NK-92 treated with Interleukin-12 subunit alpha and Interleukin-12 subunit beta, amount 100 ng/mL, for 24 hours (cell line): ENCODE measurements around the gene PRRT1.
"Not testable (repeated sequence)": the region's sequence is repeated elsewhere in the genome, so short reads cannot be mapped to it uniquely, and the experiment has no call there.

Experiments used
- DNase-seq: peaks from one replicate; lab custom pipeline; 2025; lab: John Stamatoyannopoulos, UW

Gene PRRT1

DNA sequence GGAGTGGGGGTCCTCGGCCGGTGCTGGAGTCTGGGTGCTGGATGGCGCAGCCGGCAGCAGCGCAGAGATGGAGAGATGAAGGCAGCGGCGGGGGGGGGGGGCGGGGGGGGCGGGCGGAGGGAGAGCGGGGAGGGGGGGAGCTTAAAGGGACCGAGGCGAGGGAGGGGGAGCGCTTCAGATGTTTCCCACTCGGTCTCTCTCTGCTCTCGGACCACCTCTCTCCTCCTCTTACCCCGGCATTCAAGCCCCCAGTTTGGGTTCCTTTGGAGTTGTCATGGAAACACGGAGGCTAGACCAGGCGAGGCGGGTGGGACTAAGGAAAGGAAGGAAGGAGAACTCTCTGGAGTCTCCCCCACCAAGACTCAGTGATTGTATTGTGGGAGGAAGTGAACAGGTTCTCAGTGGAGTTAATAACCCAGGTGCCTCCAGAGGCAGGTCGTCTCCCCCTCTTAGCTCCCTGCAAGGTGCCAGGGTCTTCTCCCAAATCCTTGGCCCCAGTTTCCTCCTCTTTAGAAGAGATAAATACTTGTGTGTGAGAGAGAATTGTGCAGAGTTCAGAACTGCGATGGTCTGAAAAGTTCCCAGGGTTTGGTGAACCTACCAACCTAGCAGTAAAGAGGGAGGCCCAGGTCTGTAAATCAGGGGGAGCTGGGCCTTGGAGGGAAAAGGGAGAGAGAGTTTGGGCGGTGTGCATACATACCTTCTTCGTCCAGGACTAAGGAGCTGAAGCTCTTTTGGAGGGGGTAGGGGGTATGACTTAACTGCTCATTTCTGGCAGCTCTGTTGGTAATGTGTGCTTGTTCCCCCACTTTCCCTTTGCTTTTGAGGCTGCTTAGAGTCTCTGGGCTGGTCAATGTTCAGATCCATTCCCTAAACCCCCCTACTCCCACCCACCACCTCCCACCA is at the start of gene PRRT1:
Gene PRRT1, minus strand, starts transcription at position 77 of the 906 bp plus-strand sequence. CDS start 112 bp downstream, outside the sequence.
- no peak for DNase-seq

DNA sequence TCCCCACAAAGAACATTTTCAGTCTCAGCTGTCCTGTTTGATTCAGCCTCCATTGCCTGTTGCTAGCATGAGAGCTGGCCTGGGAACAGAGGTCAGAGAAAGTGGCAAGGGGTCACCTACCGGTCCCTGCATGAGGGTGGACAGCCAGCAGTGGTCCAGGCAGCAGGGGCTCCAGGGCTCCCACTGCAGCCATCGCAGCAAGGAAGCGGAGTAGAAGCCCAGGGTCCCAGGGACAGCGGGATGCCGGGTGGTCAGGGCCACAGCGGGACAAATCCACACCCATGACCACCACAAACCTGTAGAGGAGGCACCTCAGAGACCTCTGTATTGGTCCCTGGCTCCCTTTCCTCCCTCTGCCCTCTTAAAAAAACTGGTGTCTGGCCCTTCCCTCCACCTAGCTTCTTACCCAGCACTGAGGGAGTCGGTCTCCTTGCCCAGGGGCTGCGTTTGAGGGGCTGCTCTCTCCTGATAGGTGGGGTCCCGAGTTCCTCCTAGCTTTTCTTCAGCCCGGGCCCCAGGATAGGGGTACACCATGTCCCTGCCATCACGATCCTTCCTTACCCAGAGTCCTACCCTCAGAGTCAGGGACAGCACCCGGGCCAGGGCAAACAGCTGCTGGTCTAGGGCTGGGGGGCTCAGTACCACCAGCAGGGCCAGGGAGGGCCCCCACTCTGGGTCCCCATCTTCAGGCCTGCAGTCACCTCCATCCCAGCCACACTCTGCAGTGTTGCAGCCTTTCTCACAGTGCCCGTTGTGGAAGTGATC is 49.2 kb upstream of the PRRT1 start:
- DNase-seq: no peak

DNA sequence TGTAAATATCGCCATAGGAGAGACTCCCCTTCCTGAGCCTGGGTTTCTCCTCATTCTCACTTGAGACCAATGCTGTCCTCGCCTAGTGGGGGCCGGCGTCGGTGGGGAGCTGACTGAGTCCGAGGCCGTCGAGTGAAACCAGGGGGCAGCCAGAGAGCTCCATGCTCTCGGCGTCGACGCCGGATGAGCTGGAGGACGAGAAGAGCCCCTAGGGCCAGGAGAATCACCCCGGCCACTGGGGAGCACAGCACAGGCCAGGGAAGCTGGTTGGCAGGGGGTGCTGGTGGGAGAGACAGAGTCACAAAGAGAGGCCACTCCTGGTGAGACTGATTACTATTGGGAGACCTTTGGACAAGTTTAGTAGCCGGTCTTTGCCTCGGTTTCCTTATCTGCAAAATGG is 47.1 kb upstream of the PRRT1 start:
- no peak for DNase-seq

DNA sequence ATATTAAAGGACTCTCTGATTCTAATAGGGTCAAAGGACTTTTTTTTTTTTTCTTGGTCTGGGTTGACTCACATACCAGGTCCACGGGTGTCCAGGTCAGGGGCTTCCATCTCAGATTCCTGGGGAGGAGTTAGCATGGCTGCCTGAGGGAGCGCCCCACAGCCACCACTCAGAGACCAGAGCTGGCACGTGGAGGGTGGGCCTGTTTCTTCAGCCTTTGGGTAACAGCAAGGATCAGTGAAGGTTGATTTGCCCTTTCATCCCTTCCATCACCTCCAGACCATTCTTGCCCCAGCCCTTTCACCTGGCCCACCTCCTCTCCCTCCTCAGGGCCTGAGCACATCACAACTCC is 46.6 kb upstream of the PRRT1 start:
- DNase-seq: no peak

DNA sequence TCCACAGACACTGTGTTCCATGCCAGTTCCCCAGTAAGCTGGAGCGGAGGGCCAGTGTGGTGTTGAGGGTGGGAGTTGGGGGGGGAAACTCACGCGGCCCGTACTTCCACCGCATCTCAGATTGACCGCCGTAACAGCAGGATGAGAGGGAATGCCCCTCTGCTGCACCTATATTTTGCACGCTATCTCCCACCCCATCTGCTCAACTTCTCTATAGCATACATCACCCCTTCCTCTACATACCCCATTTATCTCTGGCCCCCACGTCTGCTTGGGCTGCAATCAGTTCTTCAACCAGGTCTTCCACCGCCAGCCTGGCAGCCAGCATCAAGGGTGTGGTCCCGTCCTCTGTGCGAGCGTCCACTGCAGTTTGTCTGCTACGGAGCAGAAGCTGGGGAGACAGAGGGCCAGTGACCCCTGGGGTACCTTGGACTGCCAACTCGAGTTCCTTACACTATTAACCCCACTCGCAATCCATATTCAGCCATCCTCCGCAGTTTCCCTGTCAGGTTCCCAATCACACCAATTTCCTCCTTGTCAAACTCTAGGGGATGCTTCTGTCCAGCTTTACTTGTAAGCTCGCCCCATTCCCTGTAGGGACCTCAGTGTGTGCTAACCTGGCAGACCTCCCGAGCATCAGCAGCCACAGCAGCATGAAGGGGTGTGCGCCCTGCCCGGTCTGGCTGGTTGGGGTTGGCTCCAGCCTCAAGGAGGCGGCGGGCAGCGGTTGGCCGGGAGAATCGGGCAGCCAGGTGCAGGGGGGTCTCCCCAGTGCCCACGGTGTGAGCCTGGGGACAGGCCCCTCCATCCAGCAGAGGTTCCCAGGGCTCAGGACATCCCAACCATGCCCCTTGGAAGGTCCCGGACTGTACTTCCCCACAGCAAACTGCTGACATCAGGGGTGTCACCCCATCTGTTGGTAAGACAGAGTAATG is 45.2 kb upstream of the PRRT1 start:
- DNase-seq: no peak

DNA sequence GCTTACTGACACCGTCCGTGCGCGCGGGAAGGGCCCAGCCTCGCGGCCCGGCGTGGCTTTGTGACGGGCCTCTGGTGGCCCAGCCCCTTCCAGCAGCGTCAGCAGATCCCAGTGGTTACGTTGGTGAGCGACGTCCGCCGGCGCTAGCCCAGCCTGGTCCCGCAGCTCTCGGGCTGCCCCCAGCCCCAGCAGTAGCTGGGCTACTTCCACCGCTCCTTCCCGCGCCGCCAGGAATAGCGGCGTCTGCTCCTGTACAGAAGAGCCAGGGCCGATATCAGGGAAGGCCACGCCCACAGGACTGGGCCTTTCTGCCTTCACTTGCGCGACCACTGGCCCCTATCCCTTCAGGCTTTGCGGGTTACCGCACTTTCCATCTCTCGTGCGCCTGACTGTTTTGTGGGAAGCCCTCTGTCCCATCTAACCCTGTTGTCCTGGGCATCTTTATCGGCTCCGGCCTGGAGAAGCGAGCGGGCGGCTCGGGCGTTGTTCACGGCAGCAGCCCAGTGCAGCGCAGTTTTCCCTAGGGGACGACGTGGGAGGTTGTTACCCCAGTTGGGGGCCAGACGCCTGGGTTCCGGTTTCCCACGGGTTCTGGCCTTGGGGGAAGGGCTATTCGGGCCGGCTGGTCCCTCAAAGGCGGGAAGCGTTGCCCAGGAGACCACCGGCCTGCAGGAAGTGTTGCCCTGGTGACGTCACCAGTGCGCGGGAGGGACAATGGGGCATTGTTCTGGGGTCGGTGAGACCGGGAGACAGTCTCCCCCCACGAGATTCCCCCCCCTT is 44.4 kb upstream of the PRRT1 start:
- DNase-seq: peak; percentile 57

DNA sequence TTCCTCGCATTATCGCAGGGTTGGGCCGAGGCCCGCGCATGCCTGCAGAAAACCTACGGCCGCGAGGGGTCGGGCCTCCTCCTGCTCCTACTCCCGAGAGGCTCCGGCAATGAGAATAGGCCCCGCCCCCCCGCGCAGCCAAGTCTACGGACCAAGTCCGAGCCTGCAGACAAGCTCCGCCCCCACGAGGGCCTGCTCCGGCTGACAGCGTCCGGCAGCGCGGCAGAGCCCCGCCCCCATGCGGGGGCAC is 43.8 kb upstream of the PRRT1 start:
- peak; percentile 100 for DNase-seq

DNA sequence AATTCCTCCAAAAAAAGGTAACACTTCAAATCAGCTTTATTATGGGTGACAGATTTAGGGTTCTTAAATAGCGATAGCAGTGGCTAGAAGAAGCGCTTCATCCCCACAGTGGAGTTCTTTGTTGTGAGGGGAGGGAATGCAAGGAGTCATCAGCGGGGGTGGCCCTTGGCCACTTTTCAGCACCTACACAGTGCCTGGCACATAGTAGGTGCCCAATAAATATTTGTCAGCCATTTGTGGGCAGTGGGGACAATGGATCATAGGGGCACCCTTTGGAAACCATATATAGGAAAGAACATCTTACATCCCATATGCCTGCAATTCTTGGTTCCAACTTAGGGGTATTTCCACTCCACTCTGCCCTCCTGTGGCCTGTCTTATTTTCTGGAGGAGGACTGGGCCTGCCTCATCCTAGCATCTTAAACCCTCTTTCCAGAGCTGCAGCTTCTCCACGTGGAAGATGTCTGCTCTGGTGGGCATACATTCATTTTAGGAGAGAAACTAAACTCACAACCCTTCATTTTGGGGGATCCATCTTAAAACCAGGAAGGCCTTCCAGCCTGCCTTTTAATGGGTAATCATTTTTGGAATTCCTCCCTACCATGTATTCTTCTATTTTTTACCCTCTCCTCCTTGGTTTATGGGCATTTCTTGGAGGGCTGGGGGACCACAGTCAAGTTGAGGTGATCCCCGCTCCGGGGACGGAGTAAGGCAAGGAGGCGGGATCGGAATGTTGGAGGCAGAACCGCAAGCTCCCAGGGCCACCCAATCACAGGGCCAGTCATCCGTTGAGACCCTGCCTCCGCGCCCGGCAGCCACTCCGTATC is 43.3 kb upstream of the PRRT1 start:
- DNase-seq: no peak

DNA sequence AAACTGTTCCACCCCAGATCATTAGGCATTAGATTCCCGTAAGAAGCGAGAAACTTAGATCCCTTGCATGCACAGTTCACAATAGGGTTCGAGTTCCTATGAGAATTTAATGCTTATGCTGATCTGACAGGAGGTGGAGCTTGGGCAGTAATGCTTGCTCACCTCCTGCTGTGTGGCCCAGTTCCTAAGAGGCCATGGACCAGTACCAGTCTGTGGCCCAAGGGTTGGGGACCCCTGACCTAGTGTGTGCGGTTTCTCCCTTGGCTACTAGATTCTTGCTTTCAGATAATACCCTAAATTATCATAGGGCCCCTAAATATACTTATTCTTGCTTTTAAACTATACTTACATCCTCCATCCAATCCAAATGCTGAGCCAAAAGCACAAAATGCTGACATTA is 42.6 kb upstream of the PRRT1 start:
- no peak for DNase-seq

DNA sequence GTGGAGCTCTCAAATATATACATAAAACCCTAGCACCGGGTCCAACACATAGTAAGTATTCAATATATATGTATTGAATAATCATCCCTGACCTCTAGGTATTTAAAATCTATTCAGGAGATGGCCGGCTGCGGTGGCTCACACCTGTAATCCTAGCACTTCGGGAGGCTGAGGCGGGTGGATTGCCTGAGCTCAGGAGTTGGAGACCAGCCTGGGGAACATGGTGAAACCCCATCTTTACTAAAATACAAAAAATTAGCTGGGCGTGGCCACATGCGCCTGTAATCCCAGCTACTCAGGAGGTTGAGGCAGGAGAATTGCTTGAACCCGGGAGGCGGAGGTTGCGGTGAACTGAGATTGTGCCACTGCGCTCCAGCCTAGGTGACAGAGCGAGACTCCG is 41.4 kb upstream of the PRRT1 start:
- DNase-seq: not testable (repeated sequence)

DNA sequence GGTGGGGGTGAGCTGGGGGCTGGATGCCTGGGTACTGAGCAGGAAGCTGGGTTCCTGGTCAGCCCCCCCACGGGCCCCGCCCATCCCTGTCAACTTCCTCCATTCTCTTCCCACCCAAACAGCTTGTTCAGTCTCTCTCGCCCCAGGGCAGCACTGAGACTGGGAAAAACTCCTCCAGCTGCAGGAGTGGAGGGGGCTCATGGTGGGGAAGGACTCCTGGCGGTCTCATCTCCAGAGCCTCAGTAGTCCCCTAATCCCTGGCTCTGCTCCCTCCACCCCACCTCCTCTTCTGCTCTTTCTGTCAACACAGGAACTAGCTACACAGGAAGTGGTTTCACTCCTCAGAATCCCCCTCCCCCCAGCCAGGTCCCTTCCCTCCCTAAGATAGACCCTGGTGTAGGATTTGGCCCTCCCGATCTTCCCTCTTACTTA is 40.9 kb upstream of the PRRT1 start, which contains the start of gene GPSM3:
Gene GPSM3, minus strand, starts transcription at position 36 of the 432 bp plus-strand sequence. CDS start 130 bp downstream, outside the sequence.
- DNase-seq: peak; percentile 63

DNA sequence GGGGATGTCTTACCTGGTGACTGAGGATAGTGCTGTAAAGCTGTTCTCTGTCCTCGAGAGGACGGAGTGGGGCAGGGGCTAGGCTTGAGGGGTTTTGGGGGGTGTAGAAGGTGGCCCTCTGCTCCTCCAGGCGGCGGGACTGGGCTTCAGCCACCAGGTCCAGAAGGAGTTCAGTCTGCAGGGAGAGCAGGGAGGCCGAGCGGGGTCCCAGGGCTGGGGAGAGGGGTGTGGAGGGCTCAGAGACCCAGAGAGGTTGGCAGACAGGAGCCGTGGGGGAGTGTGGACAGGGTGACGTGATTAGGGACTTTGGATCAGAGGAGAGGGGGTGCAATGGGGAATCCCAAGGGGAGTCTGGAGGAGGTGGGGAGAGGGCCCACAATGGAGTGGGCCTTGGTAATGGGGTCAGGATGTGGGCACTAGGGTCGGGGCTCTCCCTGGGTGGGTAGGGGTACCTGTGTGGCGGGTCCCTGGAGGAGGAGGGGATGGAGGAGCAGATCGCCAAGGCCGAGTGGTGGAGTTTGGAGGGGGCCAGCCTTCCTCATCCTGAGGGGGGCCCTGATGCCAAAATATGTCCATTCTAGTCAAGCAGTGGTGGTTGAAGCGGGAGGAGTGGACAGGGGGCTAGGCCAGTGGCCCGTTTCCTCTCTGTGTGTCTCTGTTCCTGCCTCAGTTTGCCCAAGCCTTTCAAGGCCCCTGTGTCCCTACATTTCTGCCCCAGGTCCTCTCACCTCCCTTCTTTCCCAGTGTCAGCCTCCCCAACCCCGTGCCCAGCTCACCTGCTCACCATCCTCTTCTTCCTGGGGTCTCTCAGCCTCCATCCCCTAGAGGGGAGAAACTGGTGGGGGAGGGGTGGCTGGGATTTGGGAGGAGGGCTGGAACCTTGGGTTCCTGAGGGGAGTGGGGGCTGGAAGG is 40.2 kb upstream of the PRRT1 start:
- no peak for DNase-seq

DNA sequence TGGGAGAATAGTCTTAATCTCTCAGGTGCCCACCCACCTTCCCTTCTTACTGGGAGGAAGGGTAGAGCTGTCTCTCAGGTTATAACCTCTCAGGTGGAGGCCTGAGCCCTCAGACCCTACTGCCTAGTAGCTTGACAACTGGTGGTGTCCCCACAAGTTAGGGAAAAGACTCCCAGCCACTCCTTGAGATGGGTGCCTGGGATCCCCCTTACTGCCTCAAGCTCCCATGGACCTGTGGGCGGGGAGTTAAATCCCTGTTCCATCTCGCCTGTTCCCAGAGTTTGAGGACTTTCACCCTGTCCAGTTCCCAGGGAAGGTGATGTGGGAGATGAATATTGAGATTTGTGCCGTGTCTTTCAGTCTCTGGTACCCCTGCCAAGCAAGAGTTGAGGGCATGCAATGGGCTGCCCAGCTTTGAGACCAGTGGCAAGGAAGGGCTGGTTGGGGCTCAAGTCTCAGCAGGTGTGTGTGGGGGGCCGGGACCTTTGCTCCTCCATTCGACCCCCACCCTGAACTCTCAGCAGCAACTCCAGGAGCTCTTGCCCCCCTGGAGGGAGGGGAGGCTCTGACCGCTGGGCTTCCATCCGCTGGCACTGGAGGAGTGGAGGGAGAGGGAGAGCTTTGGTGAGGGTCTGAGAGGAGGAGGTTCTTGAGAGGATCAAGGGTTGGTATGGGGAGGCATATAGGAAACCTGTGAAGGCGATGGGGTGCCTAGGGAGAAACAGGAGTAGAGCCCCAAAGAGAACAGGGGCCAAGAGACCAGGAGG is 39.4 kb upstream of the PRRT1 start:
- no peak for DNase-seq

DNA sequence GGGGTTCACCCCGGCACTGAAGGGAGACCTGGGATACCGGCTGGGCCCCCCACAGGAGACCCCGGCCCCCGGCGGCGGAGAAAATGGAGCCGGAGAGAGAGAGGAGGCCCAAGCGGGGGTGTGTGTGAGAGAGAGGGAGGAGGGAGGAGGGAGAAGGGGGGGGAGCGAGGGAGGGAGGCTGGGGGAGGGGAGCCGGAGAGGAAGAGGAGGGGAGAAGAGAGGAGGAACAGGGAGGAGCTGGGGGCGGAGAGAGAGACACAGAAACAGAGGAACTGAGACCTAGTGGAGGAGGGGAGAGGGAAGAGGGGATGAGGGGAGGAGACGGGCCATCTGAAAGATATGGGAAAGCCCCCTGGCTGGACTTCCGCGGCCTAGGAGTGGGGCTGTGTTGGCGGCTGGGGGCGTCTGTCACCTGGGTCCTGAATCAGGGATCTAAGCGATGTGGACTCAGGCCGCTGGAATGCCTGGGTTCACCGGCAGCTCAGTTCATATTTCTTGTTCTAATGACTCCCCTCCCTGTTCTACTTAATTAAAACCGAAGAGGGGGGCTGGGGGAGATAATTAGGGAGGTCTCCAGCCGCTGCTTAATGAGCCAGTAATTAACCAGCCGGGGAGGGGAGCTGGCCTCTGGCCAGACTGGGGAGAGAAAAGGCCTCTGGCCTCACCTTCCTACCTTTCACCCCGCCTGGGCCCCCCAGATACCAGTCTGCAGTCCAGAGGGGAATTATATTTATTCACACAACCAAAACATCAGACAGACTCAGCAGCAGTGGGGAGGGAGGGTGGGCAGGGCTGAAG is 38.5 kb upstream of the PRRT1 start, which contains the start of gene PBX2:
Gene PBX2, minus strand, starts transcription at position 149 of the 798 bp plus-strand sequence. CDS start 287 bp downstream, outside the sequence.
- DNase-seq: peak; percentile 77

DNA sequence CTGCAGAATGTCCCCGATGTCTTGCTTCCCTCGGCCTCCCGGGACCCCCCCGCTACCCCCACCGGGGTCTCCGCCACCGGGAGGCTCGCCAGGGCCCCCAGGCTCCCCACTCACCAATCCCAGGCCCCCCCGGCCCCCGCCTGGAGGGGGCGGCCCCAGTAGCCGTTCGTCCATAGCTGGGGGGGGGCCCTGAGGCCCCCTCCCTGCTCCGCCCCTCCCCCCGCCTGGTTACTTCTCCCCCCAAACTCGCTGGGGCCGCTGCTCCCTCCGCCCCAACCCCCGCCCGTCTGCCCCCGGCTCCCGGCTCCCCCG is 38.0 kb upstream of the PRRT1 start:
- no peak for DNase-seq

DNA sequence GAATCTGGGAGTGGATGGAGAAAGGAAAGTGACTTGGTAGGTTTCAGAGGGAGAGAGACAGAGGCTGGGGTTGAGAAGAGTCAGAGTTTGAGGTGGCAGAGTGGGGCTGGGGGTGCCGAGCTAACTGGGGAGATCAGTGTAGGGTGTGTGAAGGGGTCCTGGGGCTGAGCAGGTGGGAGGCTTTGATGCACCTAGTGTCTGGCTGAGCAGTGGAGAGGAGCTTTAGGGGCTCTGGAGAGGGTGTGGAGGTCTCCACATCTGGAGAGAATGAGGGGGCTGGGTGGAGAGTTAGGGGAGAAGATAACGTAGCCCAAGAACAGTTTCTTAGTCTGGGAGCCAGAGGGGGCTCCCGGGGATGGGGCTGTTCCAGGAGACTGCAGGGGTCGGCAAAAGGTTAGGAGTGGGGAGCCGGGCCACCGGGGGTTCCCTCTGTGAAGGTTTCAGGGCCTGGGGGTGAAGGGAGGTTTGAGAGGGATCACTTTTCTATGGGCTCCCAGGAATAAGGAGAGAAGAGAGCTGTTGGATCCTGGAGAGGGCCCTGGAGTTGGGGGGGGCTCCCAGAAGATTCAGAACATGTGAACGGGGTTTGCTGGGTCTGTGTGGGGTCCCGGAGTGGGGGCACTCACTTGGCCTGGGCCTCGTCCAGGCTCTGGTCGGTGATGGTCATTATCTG is 37.5 kb upstream of the PRRT1 start:
- no peak for DNase-seq

DNA sequence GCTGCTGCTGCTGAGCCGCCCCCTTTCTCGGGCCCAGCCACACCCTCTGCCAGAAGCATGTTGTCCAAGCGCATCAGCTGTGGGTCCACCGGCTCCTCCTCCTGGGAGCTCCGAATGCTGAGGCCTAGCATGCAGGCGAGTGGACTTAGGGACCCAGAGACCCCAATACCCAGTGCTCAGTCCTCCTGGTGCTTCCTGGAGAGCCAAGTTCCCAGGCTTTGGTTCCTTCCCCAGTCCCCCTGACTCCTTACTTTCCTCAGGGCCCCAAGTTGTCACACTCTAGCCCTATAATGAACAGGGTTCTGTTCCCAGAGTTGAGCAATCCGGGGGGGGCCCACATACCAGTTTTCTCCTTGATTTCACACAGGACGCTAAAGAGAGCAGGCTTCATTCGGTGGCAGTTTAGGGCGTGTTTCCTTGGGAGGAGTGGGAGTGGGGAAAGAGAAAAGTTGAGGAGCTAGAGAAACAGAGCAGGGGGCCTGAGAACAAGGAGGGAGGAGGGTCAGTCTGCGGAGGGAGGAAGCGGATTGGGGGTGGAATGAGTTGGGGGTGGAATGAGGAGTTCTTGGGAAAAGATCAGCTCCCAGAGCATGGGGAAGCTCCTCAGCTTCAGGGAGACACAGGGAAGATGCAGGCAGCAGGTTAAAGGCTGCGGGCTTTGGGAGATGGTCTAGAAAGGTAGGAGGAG is 36.8 kb upstream of the PRRT1 start:
- DNase-seq: no peak
